Esophagus muscularis mucosa (tissue), 3 donors: ENCODE results near the gene LAMA5.

Source experiments
- CTCF ChIP-seq, 3 experiments: fragments of 200-600 bp in 2 of 3; fragments of 450-650 bp in 1 of 3; sonication (generic) in 2 of 3; IDR thresholded peaks; one replicate each; pipeline ENCODE4 v1.5.1; 2017 to 2019; ENCODE audit warnings: antibody characterized with exemption in 3 of 3, mild to moderate bottlenecking in 2 of 3, moderate library complexity in 1 of 3
- POLR2A ChIP-seq: fragments of 450-650 bp; IDR thresholded peaks from one replicate; pipeline ENCODE4 v1.6.1; 2017; ENCODE audit warnings: antibody characterized with exemption, moderate library complexity, mild to moderate bottlenecking, low read depth
- POLR2AphosphoS5 ChIP-seq, 2 donors: sonication (generic); formaldehyde crosslinking; IDR thresholded peaks; one replicate each; pipeline ENCODE4 v1.6.1; 2017; ENCODE audit warnings: antibody characterized with exemption in 2 of 2

GRCh38 chr20:62377615-62378178, 10.6 kb upstream of the LAMA5 start:
- no peak for TF ChIP-seq CTCF (IDR thresholded peaks at IDR 0.05)
- TF ChIP-seq POLR2A = no peak
- no peak for TF ChIP-seq POLR2AphosphoS5 (IDR thresholded peaks at IDR 0.05)
